ENCODE data around the gene LRRN2. TPM values are rescaled to one million over a fixed set of nuclear protein-coding genes. Genes with fewer than 3 reads are reported as not detected.
"Not testable (repeated sequence)": the region's sequence is repeated elsewhere in the genome, so short reads cannot be mapped to it uniquely, and the experiment has no call there.

The LRRN2 gene
- total RNA-seq, 1 donor from 2014 or later: 6.5 TPM

- no peak overlapping the region for H3K27ac ChIP-seq
- H3K4me3 ChIP-seq: no peak overlapping the region
- no peaks in the 10 kb centered on the region for H3K27me3 ChIP-seq
- no peak for TF ChIP-seq CTCF (IDR thresholded peaks at IDR 0.05)
- no peaks in the 10 kb centered on the region for H3K36me3 ChIP-seq
- intact Hi-C loops (cut with DNase I): no loop called here
- no peaks in the 10 kb centered on the region for H3K9me3 ChIP-seq
- H3K4me1 ChIP-seq: no peaks in the 10 kb centered on the region
- no peak for DNase-seq (ENCODE audit: low spot score in 2 of 2)
Measured at GRCh38 chr1:204731509-204731908, 46.0 kb upstream of the LRRN2 start.

- intact Hi-C loops (cut with DNase I): no loop called here
- Histone ChIP-seq H3K9me3 (no peaks in the 10 kb centered on the region), H3K4me3 (no peak overlapping the region), H3K27me3 (no peaks in the 10 kb centered on the region), H3K27ac (no peak overlapping the region), H3K36me3 (no peaks in the 10 kb centered on the region), H3K4me1 (no peaks in the 10 kb centered on the region)
- DNase-seq (ENCODE audit: low spot score in 2 of 2): no peak
- TF ChIP-seq CTCF (IDR thresholded peaks at IDR 0.05): no peak
Measured at GRCh38 chr1:204730826-204731459, 45.4 kb upstream of the LRRN2 start.

- intact Hi-C loops (cut with DNase I): no loop called here
- DNase-seq (ENCODE audit: low spot score in 2 of 2): no peak
- Histone ChIP-seq H3K4me1 (no peaks in the 10 kb centered on the region), H3K4me3 (no peak overlapping the region), H3K27me3 (no peaks in the 10 kb centered on the region), H3K9me3 (no peaks in the 10 kb centered on the region), H3K36me3 (no peaks in the 10 kb centered on the region), H3K27ac (no peak overlapping the region)
- TF ChIP-seq CTCF (IDR thresholded peaks at IDR 0.05): no peak
Measured at GRCh38 chr1:204729516-204729915, 44.0 kb upstream of the LRRN2 start.

- no peak for DNase-seq (ENCODE audit: low spot score in 2 of 2)
- Histone ChIP-seq H3K9me3 (no peaks in the 10 kb centered on the region), H3K4me1 (no peaks in the 10 kb centered on the region), H3K36me3 (no peaks in the 10 kb centered on the region), H3K4me3 (no peak overlapping the region), H3K27ac (no peak overlapping the region), H3K27me3 (no peaks in the 10 kb centered on the region)
- TF ChIP-seq CTCF (IDR thresholded peaks at IDR 0.05): no peak
- intact Hi-C loops (cut with DNase I): no loop called here
Measured at GRCh38 chr1:204728456-204728855, 42.9 kb upstream of the LRRN2 start.

GRCh38 chr1:204728045-204728444, 42.5 kb upstream of the LRRN2 start:
- DNase-seq (ENCODE audit: low spot score in 2 of 2): no peak
- intact Hi-C loops (cut with DNase I): no loop called here
- Histone ChIP-seq H3K36me3 (no peaks in the 10 kb centered on the region), H3K27ac (no peak overlapping the region), H3K4me3 (no peak overlapping the region), H3K9me3 (no peaks in the 10 kb centered on the region), H3K27me3 (no peaks in the 10 kb centered on the region), H3K4me1 (no peaks in the 10 kb centered on the region)
- no peak for TF ChIP-seq CTCF (IDR thresholded peaks at IDR 0.05)

- H3K27me3 ChIP-seq; H3K9me3 ChIP-seq; H3K36me3 ChIP-seq; intact Hi-C loops (cut with DNase I); DNase-seq (ENCODE audit: low spot score in 2 of 2); H3K27ac ChIP-seq; H3K4me1 ChIP-seq; H3K4me3 ChIP-seq: not testable (repeated sequence)
Measured at GRCh38 chr1:204727438-204727837, 41.9 kb upstream of the LRRN2 start.

Data from ascending aorta (tissue), 2 donors.